Measurements from ENCODE around the gene TMEM184B.
A peak's percentile ranks its signal among the peaks of the same experiment; 100 is the strongest.

The TMEM184B gene

DNA sequence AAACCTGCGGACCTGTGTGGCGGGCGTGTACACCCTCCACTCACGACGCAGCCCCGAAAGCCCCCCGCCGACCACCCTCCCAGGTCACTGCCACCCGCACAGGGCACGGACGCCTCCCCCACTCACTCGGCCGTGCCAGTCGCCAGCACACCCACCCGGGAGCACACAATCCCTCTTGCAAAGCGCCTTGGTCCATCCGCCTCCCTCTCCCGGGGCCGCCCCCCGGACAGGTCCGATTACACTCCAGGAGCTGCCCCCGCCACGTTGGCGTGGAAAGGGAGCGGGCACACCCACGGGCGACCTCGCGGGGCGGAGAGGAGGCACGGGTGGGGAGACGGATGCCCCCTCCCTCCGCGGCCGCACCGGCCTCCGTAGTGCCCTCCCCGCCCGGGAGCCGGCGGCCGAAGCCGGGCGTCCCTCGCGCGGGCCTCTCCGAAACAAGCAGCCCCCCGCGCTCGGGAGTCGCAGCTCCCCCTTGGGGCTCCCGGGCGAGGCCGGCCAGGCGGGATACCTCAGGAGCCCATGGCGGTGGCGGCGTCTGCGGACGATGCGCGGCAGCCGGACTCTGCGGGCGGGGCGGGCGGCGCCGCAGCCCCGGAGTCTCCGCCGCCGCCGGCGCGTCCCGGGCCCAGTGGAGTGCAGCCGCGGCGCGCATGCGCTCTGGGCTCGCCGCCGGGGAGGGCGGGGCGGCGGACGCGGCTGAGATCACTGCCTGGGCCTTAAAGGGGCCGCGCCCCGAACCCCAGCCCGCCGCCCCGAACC lies at the start of gene TMEM184B:
Gene TMEM184B (minus strand): TSS at position 638 of the 762 bp plus-strand sequence. CDS start 25,049 bp downstream, outside the sequence.
- DNase-seq: peak; percentile 74

DNA sequence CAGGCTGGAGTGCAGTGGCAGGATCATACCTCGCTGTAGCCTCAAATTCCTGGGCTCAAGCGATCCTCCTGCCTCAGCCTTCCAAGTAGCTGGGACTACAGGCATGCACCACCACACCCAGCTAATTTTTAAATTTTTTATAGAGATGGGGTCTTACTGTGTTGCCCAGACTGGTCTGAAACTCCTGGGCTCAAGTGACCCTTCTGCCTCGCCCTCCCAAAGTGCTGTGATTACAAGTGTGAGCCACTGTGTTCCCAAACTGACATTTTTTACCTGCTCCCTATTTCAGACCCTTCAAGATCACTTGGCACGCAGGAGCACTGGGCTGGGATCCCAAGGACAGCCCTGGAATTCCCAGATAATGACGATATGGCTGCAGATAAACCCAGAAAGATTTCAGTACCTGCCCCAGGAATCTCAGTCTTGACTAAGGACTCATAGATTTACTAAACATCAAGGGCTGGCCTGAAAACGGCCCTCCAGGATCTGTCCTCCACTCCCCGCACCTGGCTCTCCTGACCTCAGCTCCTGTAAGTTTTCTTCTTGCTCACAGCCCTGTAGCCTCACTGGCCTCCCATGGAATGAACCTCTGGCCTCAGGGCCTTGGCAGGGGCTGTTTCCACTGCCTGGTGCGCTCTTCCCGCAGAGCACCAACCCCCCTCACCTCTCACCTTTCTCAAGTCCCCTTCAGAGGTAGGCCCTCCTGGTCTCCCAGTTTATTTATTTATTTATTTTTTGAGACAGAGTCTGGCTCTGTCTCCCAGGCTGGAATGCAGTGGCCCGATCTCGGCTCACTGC lies 48.0 kb upstream of the TMEM184B start:
- no peak for DNase-seq

DNA sequence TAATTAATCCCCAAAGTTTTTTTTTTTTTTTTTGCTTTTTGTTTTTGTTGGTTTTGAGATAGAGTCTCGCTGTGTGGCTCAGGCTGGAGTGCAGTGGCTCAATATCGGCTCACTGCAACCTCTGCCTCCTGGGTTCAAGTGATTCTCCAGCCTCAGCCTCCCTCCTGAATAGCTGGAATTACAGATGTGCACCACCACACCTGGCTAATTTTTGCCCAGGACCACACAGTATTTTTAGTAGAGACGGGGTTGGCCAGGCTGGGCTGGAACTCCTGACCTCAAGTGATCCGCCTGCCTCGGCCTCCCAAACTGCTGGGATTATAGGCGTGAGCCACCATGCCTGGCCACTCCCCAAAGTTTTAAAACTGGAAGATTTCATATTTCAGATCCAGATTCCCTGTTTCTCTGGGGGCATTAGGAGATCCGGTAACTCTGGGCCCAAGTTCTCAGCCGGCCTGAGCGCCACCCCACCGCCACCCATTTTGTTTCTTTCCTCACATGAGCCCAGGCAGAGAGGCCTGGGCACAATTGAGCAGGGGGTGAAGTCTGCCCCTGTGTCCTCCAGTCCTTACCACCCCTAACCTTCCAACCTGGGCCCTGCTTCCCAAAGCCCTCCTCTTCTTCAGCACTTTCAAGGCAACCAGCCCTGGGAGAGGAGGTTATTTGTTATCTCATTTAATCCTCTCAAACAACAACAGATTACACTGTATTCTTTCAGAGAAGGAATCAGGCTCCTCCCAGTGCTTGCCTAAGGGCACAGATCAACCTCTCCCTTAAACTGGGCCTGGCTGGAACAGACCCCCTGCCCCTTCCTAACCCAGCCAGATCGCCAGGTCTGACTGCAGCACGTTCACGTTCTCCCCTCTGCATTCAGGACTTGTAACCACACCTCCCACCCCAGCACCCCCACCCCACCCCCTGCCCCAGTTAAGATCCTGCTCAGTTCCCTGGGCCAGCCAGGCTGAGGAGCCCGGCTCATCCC lies 46.3 kb upstream of the TMEM184B start:
- DNase-seq: no peak

DNA sequence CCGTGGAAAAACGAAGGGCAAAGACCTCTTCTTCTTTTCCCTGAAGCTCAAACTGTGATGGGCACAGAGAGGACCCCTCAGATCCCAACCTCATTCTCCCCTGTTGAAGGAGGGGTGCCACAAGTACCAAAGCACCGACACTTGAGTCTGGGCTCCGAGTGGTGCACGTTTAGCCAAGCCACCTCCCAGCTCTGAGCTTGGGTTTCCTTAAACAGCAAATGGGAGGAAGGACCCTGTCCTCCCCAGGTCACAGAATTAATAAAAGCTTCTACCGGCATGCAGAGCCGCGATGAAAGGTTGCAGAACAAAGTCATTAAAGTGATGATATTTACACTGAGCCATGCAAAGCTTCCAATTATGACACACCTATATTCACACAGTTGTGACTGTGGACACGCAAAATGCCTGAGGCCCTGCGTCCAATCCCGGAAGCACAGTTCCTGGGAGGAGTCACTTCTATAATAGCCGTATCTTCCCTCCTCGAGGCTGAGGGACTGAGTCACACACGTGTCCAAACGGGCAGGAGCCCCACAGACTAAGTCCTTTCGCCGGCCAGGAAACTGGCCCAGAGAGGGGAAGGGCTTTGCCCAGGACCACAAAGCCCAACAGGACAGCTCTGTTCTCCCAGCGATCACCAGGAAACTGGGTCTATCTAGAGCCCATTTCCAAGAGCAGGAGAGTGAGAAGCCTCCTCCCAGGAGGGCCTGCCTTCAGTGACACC lies 45.3 kb upstream of the TMEM184B start:
- peak; percentile 98 for DNase-seq

DNA sequence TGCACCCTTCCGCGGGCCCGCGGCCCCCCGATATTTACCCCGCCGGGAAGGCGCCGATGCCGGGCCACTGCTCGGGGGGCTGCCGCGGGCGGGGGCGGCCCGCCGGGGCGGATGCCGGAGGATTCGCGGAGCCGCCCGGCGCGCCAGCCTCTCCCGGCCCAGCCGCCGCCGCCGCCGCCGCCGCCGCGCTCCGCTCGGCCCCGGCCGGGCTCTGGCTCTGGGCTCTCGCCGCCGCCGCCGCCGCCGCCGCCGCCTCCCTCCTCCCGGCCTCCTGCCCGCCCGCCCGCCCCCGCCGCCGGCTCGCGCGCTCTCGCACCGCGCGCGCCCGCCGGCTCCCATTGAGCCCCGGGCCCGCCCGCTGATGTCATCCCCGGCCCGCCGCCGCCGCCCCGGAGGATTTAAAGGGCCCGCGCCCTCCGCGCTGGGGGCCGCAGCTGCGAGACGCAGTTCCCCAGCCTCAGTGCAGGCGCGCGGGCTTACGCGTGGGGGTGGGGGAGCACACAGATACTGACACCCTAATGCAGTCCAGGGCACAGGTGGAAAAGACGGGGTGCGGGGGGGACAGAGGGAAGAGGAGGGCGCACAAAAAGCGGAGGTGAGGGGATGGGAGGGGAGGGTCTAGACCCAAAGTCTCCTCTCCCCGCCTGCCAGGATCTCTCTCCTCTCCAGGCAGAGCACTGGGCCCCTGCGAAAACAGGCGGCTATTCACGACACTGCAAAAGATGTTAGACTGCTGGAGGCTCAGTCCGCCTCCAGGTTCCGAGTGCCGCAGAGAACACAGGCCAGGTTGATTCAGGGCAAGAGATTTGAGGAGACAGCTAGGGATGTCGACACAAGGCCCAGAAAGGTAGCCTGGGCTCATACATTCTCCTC lies 44.5 kb upstream of the TMEM184B start, which contains the start of gene CSNK1E:
Gene CSNK1E (minus strand): TSS at position 312 of the 873 bp plus-strand sequence. CDS start 3,276 bp downstream, outside the sequence.
- peak; percentile 70 for DNase-seq

DNA sequence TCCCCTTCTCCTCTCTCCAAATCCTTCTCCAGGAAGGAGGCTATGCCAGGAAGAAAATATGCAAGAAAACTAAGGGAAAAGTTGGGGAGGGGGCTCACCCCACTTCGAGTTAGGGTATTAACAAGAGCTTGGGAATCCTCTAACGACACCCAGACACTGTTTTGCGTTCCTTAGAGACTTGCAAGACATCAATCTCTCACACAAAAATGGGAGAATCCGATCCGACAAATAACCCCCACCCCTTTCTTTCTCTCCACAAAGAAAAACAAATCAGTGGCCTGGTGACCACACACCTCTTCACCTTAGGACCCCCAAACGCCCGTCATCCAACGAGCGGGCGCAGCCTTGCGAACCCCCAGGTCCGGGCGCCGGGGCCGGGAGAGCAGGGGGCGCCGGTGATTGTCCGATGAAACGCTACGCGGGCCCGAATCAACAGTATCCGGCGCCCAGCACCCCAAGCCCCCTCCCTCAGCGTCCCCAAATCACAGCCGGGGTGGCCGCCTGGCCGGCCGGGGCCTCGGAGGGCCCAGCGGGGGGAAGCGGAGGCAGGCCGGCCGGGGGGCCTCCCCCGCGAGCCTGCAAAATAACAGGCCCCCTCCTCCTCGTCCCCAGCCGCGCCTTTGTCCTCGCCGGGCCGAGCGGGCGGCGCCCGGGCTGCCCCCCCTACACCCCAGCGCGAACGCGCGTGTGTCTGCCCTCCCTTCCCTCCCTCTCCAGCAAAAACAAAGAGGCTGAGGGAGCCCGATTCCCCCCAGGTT lies 43.7 kb upstream of the TMEM184B start:
- peak; percentile 59 for DNase-seq

DNA sequence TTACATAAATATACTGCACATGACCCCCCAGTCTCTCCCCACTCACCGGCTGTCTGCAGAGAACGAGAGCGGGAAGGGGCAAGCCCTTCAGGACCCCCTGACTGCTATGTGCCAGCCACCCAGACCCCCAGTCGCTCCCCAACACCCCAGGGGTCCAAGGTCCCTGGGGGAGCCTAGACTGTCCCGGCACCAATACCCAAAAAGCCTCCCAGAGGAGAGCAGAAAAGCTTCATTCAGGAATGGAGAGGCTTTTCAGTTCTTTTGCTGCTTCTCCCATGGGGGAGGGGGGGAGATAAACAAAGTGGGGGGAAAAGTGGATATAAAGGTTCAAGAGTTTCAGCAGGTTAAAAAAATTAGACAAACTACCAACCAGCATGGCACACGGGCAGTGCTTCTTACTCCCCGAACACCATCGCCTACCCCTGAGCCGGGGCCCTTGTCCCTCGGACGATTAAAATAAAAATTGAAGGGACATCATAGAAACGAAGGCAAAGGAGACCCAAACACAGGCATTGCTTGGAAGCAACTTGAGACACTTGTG lies 43.1 kb upstream of the TMEM184B start:
- peak; percentile 32 for DNase-seq

DNA sequence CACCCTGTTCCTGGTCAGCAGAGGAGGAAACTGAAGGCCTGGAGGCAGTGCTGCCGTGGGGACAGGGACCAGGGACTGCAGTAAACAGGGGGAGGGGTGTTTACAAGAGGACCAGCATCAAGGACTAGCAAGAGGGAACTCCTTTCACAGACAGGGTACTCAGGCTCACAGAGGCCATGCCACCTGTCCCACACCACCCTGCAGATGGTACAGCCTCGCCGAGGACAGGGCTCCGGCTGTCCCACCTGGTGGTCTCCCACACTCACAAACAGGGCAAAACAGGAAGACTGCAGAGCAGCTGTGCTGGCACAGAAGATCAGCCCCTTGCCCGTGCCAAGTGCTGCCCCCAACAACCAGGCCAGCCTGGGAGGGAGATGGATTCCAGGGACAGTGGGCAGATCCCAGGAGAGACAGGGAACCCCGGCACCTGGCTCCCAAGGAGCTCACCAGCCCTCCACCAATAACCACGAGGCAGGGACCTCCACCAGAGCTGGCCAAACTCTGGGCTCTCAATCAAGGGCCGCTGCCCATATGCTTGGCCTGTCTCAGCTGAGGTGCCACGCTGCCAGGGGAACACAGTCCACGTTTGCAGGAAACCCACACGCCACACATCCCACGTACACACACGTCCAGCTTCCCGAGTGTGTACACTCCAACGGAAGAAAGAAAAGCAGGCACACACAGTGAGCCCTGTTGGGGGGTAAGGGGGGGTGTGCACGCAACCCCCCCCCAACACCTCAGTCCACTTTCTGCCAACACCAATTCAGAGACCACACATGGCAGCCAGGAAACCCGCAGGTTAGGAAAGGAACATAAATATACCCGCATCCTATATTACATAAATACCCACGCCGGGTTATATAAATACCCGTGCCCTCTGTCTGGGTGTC lies 42.4 kb upstream of the TMEM184B start:
- peak; percentile 36 for DNase-seq

DNA sequence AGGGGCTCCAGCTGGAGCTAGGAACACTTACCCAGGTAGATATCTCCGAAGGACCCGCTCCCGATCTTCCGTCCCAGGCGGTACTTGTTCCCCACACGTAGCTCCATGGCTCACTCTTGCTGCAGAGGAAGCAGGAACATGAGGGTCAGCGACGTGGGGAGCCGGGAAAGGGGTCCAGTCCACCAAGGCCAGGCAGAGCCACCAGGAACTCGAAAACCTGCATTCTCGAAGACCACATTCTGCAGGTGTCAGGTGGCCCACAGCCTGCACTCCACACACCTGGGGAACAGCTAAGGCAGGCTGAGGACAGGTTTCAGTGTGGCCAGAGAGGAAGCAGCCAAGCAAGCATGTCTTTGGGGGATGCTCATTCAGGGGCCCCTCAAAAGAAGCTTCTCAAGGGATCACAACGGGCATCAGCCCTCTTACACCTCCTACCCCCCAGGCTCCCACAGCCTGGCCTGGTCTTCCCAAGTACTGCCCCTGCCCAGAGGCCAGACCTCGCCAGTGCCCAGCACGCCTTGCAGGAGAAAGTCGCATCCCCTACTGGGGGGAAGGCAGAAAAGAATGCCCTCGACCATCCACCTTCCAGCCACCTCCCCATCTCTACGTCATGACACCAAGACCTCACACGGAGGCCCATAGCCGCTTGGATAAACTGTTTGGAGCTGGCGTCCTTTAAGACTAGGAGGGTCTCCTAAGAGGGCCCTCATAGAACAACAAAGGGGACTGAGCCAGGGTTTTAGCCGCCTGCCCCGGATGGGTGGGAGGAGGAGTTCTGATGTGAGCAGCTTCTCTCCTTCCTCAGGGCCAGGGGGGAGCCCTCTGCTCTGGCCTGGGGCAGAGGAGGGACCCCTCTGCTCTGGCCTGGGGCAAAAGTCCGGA lies 41.5 kb upstream of the TMEM184B start:
- DNase-seq: peak; percentile 69

DNA sequence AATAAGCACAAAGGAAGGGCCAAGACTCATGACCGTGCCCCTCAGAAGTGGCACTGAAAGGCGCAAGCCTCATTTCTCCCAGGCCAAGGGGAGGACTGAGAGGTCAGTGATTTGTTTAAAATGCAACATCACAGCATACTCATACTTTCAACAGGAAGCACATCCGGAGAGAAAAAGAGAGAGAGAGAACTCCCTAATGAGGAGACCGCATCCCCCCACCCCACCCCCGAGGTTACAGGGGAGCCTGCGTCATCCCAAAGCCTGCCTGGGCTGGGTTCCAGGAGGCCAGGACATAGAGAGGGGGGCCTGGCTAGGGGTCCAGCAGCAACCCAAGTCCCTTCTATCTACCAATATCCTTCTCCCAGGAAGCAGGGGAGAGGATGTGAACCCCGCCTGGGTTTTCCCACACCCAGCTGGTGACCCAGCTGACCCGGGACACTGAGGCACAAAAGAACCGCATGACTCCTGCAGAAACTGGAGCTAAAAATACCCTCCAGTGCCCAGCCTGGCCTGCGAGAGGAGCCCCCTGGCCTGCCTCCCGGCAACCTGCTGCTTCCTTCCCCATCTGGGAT lies 40.7 kb upstream of the TMEM184B start:
- peak; percentile 98 for DNase-seq

DNA sequence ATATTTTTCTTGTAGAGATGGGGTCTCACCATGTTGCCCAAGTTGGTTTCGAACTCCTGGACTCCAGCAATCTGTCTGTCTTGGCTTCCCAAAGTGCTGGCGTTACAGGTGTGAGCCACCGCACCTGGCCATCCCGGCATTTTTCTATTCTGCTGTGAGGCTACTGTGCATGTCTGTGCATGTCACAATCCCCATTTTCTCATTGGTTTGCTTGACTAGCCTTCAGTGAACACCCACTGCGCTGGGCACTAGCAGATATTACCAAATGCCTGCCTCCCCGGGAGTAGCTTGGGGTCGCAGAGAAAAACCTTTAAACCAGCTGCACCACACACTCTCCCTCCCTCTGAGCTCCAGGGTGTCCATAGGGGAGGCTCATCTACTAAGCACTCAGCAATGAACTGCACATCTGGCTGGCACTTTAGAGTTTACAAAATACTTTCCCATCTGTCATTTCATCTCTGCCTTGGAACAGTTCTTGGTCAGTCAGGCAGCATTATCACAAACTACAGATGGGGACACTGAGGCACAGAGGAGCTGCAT lies 39.5 kb upstream of the TMEM184B start:
- no peak for DNase-seq

DNA sequence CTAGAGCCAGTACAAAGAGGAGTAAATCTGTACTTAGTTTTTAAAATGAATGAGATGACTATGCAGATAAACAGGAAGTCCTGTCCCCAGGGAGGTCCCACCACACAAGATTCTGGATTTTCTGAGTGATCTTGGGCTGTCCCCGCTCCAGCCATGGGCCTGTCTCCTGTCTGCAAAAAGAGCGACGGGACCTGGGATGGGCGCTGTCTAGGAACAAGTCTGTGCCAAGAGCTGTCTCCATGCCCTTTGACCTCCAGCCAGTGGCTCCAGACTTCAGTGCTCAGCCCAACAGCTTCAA lies 38.5 kb upstream of the TMEM184B start:
- no peak for DNase-seq

DNA sequence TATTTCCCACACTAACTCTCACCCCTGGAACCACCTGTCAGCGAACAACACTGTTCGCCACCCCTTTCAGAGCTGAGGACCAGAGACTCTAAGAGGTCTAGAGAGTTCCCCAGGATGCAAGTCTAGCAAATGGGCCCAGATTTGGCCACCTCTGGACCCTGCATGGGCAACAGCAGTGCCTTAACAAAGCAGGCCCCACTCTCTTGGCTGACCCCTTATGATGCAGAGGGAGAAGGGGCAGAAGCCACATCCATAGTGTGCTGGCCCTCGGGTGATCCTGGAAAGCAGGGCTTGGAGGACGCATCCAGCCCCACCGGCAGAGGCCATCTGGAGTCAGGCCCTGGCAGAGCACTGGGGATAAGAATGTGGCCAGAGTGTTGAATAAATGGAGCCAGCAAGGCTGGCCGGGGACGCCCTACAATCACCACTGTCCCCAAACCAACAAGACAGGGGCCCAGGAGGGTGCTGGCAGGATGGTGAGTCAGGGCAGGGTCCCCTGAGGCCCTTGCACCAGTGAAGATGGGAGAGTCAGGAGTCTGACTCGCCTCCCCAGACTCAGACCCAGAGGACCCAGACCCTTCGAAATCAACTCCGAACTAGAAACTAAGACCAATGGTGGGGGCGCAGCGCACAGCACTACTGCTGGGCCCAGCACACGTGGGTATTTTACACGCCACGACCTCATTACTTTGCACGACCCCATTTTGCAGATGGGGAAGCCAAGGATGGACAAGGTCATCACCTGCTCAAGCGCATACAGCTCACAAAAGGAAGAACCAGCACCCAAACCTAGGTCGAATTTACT lies 37.9 kb upstream of the TMEM184B start:
- peak; percentile 44 for DNase-seq

DNA sequence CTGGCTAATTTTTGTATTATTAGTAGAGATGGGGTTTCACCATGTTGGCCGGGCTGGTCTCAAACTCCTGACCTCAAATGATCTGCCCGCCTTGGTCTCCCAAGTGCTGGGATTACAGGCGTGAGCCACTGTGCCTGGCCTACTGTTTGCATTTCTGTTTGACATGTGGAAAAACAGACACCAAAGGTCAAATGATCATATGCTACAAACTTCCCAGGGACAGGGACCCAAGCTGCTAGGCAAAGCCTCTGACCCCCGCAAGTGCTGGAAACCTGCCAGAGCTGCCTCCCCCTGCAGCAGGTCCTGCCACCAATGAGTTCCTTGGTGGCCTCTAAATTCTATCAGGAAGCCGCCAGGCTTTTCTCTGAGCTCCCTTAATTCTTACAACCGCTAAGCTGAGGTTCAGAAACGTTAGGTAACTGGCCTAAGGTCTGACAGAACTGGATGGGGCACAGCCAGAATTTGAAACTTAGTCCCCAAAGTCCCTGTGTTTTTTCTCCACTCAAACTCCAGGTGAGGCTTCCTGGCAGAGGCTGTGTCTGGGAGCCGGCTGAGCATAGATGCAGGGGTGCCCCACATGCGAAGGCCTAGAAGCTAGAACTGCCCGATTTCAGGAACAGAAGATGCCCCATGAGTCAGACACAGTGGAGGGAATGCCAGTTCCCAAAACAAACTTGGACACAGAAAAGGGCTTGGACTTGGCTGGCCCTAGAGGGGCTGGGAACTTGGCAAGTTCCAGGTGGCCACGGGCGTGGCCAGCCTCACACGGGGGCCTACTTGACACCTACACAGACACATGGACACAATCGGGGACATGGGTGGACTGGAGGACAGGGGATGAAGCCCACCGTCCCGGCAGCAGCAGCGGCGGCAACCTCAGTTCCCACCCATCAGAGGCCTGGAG lies 37.1 kb upstream of the TMEM184B start:
- no peak for DNase-seq

DNA sequence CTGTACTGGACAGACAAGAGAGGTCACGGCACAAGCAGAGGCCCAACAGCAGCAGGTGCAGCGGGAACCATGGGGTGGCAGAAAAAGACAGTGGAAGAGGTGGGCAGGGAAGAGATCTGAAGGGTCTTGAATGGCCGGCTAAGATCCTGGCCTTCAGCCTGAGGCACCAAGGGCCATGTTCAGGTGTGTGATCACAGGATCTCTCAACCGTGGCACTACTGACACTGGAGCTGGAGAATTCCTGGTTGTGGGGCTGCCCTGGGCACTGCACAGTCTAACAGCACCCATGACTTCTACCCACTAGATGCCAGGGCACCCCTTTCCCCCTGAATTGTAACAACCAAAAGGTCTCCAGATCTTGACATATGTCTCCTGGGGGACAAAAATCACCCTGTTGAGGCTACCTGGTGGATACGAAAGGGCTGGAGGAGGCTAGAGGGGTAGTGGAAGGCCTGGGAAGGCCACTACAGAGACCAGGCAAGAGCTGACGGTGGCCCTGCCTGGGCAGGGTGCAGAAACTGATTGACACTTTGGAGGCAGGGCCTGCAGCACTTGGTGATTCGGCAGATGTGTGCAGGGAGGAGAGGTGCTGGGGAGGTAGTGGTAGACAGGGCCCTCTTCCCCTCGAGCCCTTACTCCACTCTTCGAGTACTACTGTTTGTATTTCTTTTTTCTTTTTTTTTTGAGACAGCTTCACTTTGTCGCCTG lies 36.1 kb upstream of the TMEM184B start:
- no peak for DNase-seq
